Left cardiac atrium (tissue), 4 donors: Measurements from ENCODE around the gene CMSS1. TPM values are rescaled to one million over a fixed set of nuclear protein-coding genes. Genes with fewer than 3 reads are reported as not detected.

ENCODE experiments used
- ATAC-seq, 2 donors: fragments of 200-7000 bp; cut with Tn5 transposase; one replicate each; pipeline ENCODE4 v1.9.1; 2020; ENCODE audit warnings: mild to moderate bottlenecking in 2 of 2, moderate library complexity in 2 of 2
- DNase-seq: peaks from one replicate; pipeline ENCODE4 v3.0.0-alpha.2; 2020
- intact Hi-C, 2 donors: fragments of 100-400 bp; cut with DNase I; formaldehyde crosslinking; loops; one replicate each; pipeline versions ENCODE4 v1.14.1 to v1.15.1; 2022 to 2023
- total RNA-seq, 2 donors: library from RNA; stranded (reverse); fragmentation: NEBNext Ultra II Directional; extraction: Animal tissue kit (Norgen Biotek cat#: 25700); gene quantifications; one replicate each; pipeline ENCODE4 v1.2.1, GENCODE V29; 2021
- donor health status: DM: no; HTN: yes; CAD: no.
- donor health status: DM: no; HTN: yes; CAD: no; lungs with severe emphysema.
- donor health status: DM: yes; HTN: yes; CAD: no.
- donor health status: Dilated cardiomyopathy.

CMSS1 gene
- total RNA-seq, 2 donors from 2014 or later: 28.7 to 33.7 TPM

DNA sequence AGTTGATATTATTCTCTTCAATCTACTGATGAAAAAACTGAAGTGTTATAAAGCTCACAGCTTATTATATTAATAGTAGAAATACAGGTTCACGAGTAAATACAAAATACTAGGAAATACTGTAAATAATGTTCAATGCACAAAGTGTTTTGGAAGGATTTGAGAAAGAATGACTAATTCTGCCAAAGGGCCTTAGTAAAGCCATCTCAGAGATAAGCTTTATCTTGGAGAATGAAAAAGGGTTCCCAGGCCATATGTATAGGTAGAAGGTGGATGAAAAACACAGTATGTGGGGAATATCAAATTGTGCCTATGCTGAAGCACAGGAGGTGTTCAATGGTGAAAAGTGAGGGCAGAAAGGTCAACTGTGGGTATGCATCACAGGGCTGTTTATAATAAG, 123.5 kb downstream of the CMSS1 start:
- DNase-seq: no peak
- no peak for ATAC-seq
- intact Hi-C loops: no loop called here

GRCh38 chr3:99943931-99944761, 126.5 kb downstream of the CMSS1 start:
- DNase-seq (no peak), ATAC-seq (peak; percentile 75 to 90)
- intact Hi-C loops: no loop called here

- no peak for DNase-seq
- peak; percentile 29 to 70 for ATAC-seq
- intact Hi-C loops: no loop called here
Measured at GRCh38 chr3:99945328-99945995, 127.8 kb downstream of the CMSS1 start.

GRCh38 chr3:99947356-99947755, 129.7 kb downstream of the CMSS1 start:
- DNase-seq: no peak
- no peak for ATAC-seq
- intact Hi-C loops: no loop called here

- ATAC-seq (no peak), DNase-seq (no peak)
- intact Hi-C loops: no loop called here
Measured at GRCh38 chr3:99948467-99949089, 130.9 kb downstream of the CMSS1 start.

GRCh38 chr3:99949956-99950670, 132.5 kb downstream of the CMSS1 start:
- DNase-seq (no peak), ATAC-seq (no peak)
- intact Hi-C loops: loop anchor here in 1 of 2 donors (10.0 kb wide), 1 partner anchor 95 kb away; no protein-coding TSS in a partner anchor

GRCh38 chr3:99950921-99951320, 133.3 kb downstream of the CMSS1 start:
- intact Hi-C loops: loop anchor here in 1 of 2 donors (10.0 kb wide), 1 partner anchor 94 kb away; no protein-coding TSS in a partner anchor
- ATAC-seq: peak; percentile 34

DNA sequence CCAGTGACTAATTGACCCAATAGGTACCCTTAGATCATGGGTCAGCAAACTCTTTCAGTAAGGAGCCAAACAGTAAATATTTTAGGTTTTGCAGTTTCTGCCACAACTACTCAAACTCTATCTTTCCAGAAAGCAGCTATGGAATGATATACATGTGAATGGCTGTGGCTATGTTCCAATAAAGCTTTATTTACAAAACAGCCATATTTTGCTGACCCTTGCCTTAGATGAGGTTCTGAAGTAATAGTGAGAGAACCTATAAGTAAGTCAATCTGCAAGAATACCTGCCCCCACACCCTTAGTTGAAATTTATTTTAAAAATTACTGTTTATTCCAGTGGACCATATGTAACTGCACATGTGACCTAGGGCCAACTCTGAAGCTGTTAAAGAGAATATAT, 134.0 kb downstream of the CMSS1 start:
- DNase-seq (no peak), ATAC-seq (no peak)
- intact Hi-C loops: loop anchor here in 1 of 2 donors (10.0 kb wide), 1 partner anchor 93 kb away; no protein-coding TSS in a partner anchor

More at GRCh38 chr3:99950921-99951320, 133.3 kb downstream of the CMSS1 start:
- no peak for DNase-seq

DNA sequence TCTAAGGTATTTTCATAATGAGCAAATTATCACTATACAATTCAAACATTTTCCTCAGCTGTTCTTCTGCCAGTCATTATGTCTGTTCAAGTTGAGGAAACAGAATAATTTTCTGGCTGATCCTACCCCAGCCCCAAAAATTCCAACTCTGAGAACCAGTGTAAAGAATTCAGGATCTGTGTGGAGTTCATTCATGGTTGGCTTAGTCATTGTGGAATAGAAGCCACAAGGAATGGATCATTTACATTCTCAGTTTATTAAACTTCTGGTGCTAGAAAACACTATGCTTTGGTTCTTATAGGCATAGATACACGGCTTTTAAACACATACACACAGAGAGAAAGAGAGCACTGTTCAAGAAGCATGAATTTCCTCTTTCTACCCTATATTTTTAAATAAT, 134.6 kb downstream of the CMSS1 start:
- ATAC-seq (no peak), DNase-seq (no peak)
- intact Hi-C loops: loop anchor here in 1 of 2 donors (10.0 kb wide), 1 partner anchor 92 kb away; no protein-coding TSS in a partner anchor

- intact Hi-C loops: loop anchor here in 1 of 2 donors (10.0 kb wide), 1 partner anchor 91 kb away; no protein-coding TSS in a partner anchor
- no peak for ATAC-seq
Measured at GRCh38 chr3:99953596-99953995, 135.9 kb downstream of the CMSS1 start.

DNA sequence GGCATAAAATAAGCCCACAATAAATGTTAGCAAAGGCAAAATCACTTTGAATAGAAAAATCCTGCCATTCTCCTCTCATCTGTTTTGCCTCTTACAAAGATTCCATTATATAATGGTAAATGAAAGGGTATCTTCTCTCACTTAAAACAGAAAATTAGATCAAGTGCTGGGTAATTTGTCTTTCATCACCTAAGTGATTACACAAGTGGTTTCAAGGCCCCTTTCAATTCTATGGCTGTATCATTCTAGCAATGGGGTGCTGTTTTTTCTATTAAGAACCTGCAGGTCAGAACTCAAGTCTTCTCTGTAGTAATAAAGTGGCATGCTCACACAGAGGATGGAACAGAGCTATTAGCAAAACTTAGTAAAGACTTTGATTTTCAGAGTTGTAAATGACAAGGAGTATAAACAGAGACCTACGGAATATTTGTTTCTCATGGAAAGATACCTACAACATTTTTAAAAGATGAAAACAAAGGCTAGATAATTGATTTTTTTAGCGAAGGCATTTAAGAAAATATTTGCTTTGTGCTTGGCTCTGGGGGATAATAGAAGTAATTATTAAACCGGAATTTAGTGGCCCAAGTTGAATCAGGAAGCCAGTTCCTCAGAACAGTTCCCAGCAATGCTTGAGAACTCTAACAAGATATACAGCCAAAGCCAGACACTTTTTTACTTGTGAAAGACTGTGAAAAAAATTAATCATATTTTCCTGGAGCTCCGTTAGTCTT, 137.4 kb downstream of the CMSS1 start:
- ATAC-seq (no peak), DNase-seq (no peak)
- intact Hi-C loops: loop anchor here in 1 of 2 donors (10.0 kb wide), 1 partner anchor 90 kb away; no protein-coding TSS in a partner anchor

More at GRCh38 chr3:99953596-99953995, 135.9 kb downstream of the CMSS1 start:
- DNase-seq: no peak

GRCh38 chr3:99955773-99956562, 138.3 kb downstream of the CMSS1 start:
- intact Hi-C loops: loop anchor here in 1 of 2 donors (10.0 kb wide), 1 partner anchor 89 kb away; no protein-coding TSS in a partner anchor
- DNase-seq: no peak
- ATAC-seq: no peak

- intact Hi-C loops: loop anchor here in 1 of 2 donors (10.0 kb wide), 1 partner anchor 88 kb away; no protein-coding TSS in a partner anchor
- ATAC-seq (peak in 1 of 2 donors; percentile 39), DNase-seq (no peak)
Measured at GRCh38 chr3:99957151-99957796, 139.6 kb downstream of the CMSS1 start.

DNA sequence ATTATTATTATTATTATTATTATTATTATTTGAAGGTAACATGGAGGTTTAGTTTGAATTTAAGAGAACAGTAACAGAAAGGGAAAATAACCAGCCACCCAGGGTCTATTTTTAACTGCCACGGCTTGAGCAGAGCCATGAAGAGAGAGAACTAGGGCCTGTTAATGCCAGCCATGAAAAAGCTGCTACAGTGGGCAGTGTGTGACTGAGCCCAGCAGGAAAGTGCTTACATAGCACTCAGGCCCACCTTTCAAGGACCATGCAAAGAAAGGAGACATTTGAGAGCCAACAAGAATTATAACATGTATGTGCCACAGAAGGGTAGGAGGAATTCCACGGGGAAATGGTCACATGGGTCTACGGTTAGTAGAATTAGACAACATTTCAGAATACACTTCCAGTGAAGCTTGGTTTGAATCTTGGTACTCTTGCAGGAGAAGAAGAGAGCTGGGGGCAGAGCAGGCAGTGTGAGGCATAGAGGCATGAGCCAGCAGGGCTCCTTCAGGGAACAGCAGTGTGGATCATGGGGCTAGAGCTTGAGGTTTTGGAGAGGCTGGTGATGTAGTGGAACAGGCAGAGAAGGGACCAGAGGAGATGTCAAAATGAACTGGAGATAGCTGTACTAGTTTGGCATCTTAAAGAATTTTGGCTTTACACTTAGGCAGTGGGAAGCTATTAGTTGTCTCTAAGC, 140.7 kb downstream of the CMSS1 start:
- DNase-seq (no peak), ATAC-seq (peak; percentile 52 to 56)

DNA sequence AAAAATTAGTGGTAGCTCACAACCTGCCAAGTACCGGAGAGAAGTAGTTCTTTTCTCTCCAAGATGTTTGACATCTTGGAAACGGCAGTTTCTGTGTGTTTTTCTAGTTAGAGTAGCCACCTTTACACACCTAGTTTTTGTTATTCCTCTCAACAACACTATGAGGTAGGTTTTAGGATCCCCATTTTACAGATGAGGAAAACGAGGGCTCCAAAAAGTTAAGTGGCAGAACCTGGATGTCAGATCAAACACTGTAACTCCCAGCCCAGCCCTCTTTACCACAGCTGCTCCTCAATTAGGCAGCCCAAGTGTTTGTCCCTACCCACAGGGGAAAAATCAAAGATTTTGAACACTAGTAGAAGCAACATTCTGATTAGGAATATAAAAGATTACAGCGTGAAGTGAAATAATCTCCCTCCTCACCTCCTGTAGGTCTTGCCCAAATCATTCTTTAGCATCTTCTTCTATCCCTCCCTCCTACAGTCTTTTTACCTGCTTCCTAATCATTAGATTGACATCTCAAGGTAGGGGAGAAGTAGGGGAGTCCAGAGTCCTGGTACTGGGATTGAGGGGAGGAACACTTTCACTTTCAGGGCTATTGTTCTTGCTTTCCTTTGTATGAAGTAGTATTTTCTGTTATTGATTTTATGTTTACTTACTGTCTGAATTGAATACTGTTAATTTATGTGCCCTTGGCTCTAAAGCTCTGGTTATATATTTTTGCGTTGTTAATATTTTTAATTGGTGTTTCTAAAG, 142.6 kb downstream of the CMSS1 start:
- intact Hi-C loops: no loop called here
- no peak for ATAC-seq
- DNase-seq: no peak

More for the DNA sequence above, 140.7 kb downstream of the CMSS1 start:
- intact Hi-C loops: loop anchor here in 1 of 2 donors (10.0 kb wide), 1 partner anchor 86 kb away; no protein-coding TSS in a partner anchor
